NCI-H510A treated with DMSO at 0.1 percent for 48 hours (cell line): Measurements from ENCODE around the gene PPDPF.

ENCODE experiments used
- DNase-seq: peaks from one replicate; lab custom pipeline; 2025; lab: John Stamatoyannopoulos, UW

Gene PPDPF

DNA sequence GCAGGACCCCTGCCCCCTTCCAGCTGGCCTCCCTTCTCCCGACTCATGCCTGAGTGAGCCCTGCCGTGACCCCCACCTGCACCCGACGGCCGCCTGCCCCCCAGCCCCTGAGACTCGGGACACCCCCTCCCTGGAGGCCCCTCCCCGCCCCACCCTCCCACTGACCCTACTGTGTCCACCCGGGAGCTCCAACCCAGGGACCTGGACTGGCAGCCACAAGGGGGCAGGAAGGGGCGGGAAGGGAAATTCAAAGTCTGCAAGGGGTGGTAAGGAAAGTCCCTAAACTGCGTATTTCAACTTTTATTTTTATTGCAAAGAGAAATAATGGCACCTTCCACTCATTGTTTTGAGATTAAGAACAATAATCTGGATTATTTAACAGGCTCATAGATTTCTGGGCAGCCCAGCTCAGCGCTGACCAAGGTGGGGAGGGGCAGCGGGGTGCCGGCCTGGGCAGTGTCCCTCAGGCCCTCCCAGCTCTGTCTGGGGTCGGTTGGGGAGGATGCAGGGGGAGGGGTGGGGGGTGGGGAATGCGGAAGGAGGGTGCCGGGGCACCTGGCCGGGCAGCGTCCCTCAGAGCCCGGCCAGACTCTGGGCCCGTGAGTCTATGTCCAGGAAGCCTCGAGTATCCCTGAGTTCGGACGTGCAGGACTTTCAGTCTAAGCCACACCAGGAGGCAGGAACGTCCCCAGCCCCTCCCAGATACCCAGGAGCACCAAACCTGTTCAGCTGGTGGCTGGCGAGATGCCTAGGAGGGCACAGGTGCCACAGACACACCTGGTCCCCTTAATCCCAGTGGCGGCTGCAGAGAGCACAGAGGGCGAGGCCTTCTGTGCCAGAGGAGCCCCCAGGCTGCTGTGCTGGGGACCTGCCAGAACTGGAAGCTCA, 17.9 kb downstream of the PPDPF start:
- no peak for DNase-seq

DNA sequence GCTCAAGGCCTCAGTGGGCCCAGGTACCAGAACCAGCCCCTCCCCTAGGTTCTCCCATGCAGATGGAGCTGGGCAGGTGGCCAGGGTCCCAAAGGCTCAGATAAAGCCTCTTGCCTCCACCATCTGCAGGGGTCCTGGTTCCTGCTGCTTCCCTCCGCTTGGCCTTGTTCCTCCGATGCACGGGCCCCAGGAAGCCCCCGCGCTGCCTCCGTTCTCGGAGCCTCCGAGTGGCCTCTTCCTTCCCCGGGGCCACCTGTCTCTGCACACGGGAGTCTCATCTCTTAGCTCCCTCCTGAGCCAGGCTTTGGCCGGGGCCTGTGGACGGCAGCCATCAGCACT, 18.5 kb downstream of the PPDPF start:
- DNase-seq, result no peak

DNA sequence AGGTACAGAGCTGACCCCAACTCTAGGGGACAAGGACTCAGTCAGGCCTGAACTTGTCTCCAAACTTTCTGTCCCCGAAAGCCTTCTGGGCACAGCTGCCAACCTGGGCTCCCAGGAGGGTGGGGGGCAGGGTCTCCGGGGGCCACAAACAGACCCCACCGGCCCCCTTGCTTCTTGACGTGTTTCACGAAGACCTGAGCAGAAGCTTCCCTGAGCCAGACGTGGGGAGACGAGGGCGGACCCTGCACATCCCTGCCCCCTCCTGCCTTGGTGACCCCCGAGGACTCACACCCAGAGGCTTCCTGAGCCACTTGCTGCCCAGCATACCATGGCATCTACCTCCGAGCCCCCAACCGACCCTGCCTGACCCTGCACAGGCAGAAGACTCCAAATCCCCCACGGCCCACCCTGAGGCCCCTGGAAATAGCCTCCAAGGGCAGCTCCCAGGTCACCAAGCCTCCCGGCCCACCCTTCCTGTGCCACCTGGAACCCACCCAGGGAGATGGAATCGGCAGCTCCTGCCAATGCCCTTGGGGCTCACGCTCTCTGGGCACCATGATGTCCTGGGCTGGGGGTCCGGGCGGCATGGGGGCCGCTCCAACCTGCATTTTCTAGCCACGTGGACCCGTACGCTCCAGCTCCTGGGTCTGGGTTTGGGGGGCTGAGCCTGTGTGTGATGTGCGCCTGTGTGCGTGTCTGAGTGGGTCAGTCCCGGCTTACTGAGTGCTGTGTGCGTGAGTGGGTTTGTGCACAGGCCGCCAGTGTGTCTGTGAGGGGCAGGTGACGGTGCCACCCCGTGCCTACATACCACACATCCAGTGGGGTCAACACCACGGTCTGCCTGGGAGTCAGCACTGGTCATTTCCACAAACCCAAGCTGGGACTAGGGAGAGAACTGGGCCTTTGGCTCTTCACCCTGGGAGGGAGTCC, 19.1 kb downstream of the PPDPF start:
- no peak for DNase-seq

DNA sequence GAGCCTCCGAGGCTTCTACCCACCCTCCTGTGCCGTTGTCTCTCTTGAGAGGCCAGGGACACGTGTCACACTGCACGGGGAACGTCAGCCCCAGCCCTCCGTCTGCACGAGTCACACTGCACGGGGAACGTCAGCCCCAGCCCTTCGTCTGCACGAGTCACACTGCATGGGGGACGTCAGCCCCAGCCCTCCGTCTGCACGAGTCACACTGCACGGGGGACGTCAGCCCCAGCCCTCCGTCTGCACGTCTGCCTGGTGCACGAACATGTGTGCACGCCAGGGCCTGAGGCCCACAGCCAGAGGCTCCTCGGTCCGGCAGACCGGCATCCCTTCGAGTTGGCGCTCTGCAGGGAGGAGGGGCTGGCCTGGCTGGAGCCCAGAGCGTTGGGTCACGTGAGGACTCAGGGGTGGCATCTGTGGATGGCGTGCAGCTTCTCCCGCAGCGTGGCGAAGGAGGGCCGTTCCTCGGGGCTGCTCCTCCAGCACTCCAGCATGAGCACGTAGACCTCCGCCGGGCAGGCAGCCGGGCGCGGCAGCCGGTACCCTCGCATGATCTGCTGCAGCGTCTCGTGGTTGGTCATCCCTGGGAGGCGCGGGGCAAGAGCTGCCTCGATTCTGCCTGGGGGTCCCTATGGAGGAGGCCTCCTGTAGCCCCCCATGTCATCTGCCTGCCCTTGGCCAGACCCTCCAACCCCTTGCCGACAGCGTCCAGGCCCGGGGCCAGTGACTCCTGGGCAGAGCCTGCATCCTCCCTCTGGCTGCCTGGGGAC, 20.0 kb downstream of the PPDPF start:
- no peak for DNase-seq

DNA sequence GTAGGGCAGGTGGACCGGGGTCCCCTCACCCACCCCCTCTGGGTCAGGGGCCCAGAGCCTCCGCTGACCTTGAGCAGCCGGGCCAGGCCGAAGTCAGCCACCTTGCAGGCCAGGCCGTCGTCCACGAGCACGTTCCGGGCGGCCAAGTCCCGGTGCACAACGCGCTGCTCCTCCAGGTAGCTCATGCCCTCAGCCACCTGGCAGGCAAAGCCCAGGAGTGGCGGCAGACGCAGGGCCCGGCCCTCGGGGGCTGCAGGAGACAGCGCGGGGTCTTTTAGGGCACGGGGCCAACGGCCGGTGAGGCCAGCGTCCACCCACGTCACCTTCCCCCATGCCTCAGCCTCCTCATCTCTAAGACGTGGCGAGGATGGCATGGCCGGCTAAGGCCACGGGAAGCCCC, 20.8 kb downstream of the PPDPF start:
- DNase-seq, result no peak

DNA sequence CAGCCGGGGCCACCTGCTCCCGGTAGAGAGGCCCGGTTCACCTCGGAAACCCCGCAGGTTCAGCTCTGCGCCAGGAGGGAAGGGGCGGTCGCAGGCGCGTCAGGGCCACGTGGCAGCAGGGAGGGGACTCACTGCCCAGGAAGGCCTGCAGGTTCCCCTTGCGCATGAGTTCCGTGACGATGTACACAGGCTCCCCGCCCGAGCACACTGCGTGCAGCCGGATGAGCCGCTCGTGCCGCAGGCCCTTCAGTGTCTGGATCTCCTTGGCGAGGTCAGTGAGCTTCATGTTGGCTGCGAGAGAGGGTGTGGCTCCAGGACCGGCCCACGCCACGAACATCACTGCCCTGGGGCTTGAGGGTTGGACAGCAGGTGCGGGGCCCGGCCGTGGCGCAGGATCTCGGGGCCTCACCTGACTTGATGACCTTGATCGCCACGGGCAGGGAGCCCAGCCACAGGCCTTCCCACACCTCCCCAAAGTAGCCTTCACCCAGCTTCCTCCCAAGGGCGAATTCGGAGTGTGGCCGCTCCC, 21.5 kb downstream of the PPDPF start:
- no peak for DNase-seq

DNA sequence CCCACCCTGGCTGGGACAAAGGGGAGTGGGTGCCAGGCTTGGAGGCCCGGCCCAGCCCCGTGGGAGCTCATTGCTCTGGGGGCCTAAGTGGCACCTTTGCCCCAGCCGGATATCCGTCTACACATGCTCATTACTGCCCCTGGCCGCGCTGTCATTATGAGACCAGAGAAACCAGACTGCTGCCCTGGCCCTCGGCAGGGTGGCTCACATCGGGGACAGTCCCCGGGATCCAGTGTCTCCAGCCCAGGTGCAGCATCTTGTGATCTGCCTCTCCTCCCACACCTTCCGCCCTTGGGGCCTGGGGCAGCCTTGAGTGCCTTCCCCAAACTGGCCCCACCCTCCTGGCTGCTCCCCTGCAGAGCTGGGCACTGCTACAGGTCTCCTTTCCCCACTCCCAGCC, 22.1 kb downstream of the PPDPF start:
- DNase-seq, result no peak

DNA sequence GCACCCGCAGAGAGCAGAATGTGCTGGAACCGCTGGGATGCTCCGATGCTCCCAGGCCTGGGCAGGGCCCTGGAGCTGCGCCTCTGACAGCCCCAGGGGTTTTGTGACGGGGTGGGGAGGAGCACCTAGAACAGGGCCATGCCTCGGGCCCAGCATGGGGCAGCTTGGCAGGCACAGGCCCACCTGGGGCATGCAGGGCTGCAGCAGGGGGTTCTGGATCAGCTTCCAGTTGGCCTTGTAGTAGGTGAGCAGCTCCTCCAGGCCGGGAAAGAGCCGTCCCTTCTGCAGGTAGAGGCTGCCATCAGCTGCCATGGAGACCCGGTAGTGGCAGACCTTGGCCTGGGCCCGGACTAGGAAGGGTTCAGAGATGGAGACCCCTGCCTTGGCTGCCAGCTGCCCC, 22.6 kb downstream of the PPDPF start:
- DNase-seq, result no peak

DNA sequence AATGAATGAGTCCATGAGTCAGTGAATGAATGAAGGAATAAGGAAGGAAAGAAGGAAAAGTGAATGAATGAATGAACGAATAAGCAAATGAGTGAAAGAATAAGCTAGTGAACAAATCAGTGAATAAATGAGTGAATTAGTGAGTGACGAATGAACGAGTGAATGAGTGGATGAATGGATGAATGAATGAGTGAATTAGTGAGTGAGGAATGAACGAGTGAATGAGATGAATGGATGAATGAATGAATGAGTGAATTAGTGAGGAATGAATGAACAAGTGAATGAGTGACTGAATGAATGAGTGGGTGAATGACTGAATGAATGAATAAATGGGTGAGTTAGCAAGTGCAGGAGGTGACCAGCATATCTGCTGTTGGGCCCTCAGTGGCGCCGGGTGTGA, 23.2 kb downstream of the PPDPF start:
- DNase-seq, result no peak

DNA sequence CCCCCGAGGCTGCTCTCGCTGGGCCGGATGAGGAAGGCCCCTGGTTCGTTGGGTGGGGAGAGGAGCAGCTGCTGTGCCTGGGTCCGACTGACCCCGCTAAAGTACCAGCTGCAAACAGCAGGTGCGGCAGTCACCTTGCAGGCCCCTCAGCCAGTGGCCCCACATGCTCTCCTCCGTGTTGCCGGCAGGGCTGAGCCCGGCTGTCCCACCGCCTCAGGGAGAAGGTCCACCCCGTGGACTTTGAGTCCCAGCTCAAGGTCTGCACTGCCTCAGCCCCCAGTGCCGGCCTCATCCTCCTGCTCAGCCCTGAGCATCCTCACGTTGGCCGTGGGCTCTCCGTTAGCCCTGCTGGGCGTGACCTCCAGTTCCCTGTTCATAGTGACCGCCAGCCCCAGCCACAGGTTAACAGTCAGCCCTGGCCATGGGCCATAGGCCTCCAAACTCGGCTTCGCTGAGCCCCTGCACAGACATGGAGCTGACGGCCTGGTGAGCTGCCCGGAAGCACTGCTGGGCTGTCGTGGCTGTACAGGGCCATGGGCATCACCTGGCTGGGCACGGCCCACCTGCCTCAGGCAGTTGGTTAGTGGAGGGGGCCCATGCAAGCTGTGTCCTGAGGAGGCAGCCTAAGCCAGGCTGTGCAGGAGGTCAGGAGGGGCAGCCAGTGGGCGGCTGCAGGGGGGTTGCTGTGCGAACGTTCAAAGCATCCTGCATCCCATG, 23.8 kb downstream of the PPDPF start:
- DNase-seq, result no peak

DNA sequence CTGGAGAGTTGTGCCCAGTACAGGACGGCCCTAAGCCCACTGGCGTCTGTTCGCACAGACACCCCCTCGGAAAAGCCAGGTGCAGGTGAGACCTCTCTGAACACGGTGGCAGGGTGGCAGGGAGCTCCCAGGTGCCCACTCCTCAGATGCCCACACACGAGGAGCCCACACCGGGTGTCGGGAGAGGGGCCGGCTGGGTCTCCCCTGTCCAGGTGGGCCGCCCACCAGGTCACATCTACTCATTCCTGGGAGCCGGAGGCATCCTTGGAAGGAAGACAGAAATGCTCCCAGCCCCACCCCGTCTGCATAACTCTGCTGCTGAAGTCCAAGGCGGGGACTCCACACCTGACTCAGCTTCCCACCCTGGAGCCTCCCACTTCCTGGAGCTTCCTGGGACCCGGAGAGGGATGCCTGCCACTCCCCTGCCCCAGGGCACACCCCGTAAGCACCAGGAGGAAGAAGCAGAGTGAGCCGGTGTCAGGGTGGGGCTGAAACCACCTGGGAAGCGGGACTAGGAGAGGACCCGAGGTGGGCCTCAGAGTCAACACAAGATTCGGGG, 24.5 kb downstream of the PPDPF start:
- no peak for DNase-seq

DNA sequence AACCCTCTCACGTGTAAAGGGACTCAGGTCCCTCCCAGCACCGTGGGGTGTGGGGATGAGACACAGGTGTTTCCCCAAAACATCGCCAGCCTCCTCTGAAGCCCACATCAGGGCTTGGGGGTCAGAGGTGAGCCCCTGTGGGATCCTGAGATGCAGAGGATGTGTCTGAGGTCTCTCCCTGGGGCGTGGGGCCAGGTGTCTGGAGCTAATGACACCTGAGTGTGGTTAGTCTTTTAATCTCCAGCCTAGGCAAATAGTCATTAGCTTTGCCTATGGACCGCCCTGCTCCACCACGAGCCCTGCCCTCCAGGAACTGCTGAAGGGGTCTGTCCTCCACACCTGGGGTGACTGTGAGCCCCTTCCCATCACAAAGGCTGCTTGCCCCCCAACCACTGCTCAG, 25.2 kb downstream of the PPDPF start:
- no peak for DNase-seq

DNA sequence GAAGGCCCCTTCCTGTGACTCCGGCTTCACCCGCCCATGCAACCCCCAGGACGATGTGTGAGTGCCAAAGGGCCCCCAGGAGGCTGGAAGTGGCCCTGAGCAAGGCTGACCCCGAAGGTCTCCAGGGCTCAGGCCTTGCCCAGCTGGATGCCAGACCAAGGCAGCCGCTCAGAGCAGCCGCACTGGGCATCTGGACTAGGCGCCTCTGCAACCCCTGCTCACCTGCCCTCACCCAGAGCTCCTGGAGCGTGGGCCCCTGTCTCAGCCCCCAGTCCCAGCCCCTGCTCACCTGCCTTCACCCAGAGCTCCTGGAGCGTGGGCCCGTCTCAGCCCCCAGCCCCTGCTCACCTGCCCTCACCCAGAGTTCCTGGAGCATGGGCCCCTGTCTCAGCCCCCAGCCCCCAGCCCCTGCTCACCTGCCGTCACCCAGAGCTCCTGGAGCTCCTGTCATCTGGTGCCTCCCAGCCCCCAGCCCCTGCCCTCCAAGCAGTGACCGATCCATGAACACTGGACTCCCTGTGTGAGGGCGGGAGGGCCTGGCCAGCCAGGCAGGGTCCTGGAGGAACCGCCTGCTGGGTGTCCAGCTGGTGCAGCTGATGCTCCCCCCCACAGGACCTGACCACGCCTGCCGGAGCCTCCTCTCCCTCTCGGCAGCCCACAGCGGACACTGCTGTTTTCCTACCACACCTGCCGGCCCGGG, 25.8 kb downstream of the PPDPF start:
- DNase-seq, result no peak

DNA sequence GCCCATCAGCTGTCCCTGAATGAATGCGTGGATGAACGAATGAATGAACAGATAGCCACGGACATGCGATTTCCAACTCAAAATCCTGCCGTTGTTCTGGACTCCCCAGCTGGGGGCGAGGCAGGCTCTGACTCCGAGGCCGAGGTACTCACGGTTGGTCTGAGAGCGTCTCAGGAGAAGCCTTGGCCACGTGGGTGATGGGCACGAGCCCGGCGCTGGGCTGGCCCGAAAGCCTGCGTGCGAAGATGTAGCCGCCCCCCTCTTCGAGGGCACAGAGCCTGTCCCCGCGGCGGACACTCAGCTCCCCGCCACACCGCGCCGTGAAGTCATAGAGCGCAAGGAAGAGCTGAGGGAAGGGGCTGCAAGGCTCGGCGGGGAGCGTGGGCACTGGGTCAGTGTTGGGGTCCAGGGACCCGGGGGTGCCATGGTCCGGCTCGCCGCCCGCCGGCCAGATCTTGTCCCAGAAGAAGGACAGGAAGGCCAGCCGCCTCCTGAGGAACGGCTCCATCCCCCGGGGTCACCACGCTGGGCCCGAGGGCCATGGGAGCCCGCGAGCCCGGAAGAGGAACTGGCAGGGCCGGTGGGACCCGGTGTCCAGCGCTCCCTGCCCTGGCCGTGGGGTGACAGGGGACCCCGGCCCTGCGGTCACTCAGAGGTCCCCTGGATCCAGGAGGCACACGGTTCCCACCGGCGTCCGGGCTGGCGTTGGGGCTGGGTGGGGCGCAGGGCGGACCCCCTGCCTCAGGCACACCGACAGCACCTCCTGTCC, 26.6 kb downstream of the PPDPF start:
- no peak for DNase-seq

DNA sequence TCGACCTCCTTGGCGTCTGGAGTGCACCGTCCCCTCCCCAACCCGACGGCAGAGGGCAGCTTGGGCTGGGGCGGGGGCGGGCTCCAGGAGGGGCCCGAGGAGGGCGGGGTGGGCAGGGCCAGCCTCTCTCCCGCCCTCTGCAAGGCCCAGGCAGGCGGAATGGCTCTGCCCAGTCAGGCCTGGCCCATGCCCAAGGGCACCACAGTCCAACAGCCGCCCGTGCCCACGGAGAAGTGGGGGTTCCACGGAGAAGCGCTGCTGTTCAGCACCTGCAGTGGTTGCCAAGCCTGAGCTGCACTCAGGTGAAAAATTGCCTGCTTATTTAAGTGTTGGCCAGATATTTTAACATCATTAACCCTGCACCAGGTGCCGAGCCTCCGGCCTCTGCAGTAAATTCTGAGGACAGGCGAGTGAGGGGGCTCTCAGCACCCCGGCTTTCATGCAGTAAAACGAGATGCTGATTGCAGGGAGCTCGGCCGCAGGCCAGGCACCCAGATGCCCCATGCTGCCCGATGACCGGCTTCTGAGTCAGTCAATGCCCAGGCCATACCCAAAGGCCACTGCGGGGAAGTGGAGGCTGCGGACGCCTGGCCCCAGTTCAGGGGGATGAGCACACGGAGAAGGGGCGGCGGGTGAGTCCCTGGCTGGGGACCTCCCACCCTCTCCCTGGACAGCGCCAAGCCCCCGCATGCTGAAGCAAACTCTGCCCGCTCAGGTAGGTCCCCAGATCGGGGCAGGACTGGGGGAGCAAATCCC, 27.3 kb downstream of the PPDPF start, which contains the start of gene SRMS:
Gene SRMS (minus strand): TSS at position 25 of the 756 bp plus-strand sequence. CDS start 286 bp downstream, outside the sequence.
- no peak for DNase-seq

DNA sequence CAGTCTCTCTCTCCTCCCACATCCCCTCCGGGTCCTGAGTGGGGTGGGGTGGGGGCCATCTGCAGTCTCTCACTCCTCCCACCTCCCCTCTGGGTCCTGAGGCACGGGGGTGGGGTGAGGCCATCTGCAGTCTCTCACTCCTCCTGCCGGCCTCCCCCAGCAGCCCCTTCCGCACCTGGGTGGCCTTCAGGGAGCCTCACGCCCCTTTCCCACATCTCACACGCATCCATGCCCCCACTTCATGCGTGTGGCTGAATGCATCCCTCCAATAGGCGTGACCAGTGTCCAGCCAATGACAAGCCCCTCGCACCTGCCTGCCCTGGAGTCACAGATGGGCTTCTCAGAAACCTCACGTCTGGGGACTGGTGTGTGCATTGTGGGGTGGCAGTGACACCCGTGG, 28.0 kb downstream of the PPDPF start:
- no peak for DNase-seq

DNA sequence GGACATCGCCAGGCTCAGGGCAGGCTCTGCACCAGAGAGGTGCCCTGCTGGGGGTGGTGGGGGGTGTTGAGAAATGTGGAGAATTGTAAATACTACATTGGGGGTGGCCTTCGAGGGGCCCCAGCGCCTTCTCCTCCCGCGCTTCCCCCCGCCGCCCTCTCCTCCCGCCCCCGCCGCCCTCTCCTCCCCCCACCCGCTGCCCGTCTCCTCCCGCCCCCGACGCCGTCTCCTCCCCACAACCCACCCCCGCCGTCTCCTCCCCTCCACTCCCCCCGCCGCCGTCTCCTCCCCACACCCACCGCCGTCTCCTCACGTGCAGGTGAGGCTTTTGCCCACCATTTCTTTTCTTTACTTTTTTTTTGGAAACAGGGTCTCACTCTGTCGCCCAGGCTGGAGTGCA, 28.5 kb downstream of the PPDPF start:
- no peak for DNase-seq

DNA sequence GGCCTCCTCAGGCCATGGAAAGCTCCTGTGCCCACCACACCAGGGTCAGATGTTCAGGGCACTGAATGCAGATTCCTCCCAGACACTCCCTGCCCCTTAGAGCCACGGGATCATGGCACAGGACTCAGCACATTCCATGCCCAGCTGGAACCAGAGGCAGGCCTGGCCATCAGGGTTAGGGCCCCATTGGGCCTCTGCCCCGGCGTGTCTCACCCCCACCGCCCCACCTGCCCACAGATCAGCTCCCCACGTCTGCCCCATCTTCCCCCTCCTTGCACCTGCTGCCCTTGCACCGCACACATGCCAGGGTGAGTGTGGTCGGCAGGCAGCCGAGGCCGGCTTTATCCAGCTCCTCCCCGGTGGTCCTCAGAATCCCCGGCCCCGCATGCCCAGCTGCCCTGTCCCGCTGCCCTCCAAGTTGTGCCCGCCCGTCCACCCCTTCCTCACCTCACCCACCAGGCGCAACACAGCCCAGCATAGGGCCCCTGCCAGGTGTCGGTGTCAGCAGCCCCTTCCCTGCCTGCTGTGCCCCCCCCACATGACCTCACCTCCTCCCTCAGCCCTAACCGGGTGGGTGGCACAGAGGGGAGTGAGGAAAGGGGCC, 29.2 kb downstream of the PPDPF start:
- DNase-seq, result no peak
